BE2C (cell line): Measurements from ENCODE around the gene RND2. TPM values are rescaled to one million over a fixed set of nuclear protein-coding genes. Genes with fewer than 3 reads are reported as not detected.
"Not testable (repeated sequence)": the region's sequence is repeated elsewhere in the genome, so short reads cannot be mapped to it uniquely, and the experiment has no call there.

Source experiments
- DNase-seq: peaks from one replicate; pipeline ENCODE4 v3.0.0-alpha.2; 2020
- H3K27me3 ChIP-seq: fragments of 250-450 bp; sonication (Bioruptor Pico); 2 replicates; pipeline ENCODE4 v1.5.1; 2020; ENCODE audit warnings: mild to moderate bottlenecking
- H3K36me3 ChIP-seq: fragments of 250-450 bp; sonication (Bioruptor Pico); 2 replicates; pipeline ENCODE4 v1.5.1; 2020; ENCODE audit warnings: mild to moderate bottlenecking
- H3K4me1 ChIP-seq: fragments of 250-450 bp; sonication (Bioruptor Pico); 2 replicates; pipeline ENCODE4 v1.5.1; 2020
- H3K4me3 ChIP-seq: 2 replicates; pipeline ENCODE4 v1.5.1; 2011; ENCODE audit warnings: low read depth, low read length
- H3K9me3 ChIP-seq: fragments of 250-450 bp; sonication (Bioruptor Pico); 2 replicates; pipeline ENCODE4 v1.5.1; 2020
- polyA plus RNA-seq: library from polyadenylated mRNA; unstranded; fragments of >200 nt; gene quantifications from one replicate; pipeline ENCODE4 v1.2.1, GENCODE V29; 2012; ENCODE audit warnings: low read depth, missing spikeins; ENCODE audit not compliant: insufficient read length, insufficient read depth
- TF ChIP-seq, protein P1 (sequence below): IDR thresholded peaks from 2 replicates; pipeline ENCODE4 v1.5.1; 2012; ENCODE audit warnings: mild to moderate bottlenecking, low read depth, low read length

RND2 gene, protein sequence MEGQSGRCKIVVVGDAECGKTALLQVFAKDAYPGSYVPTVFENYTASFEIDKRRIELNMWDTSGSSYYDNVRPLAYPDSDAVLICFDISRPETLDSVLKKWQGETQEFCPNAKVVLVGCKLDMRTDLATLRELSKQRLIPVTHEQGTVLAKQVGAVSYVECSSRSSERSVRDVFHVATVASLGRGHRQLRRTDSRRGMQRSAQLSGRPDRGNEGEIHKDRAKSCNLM
- 7.4 TPM for polyA plus RNA-seq

- peak; percentile 96 for DNase-seq
- H3K4me1 ChIP-seq, result peaks cover 5% of the 10 kb centered on the region
- H3K36me3 ChIP-seq, result no peaks in the 10 kb centered on the region
- H3K9me3 ChIP-seq, result no peaks in the 10 kb centered on the region
- TF ChIP-seq, protein P1, sequence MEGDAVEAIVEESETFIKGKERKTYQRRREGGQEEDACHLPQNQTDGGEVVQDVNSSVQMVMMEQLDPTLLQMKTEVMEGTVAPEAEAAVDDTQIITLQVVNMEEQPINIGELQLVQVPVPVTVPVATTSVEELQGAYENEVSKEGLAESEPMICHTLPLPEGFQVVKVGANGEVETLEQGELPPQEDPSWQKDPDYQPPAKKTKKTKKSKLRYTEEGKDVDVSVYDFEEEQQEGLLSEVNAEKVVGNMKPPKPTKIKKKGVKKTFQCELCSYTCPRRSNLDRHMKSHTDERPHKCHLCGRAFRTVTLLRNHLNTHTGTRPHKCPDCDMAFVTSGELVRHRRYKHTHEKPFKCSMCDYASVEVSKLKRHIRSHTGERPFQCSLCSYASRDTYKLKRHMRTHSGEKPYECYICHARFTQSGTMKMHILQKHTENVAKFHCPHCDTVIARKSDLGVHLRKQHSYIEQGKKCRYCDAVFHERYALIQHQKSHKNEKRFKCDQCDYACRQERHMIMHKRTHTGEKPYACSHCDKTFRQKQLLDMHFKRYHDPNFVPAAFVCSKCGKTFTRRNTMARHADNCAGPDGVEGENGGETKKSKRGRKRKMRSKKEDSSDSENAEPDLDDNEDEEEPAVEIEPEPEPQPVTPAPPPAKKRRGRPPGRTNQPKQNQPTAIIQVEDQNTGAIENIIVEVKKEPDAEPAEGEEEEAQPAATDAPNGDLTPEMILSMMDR, result peak; percentile 87
- peak within 1 kb of the TSS; percentile 87 for H3K4me3 ChIP-seq
- no peaks in the 10 kb centered on the region for H3K27me3 ChIP-seq
These were observed at the start of gene RND2 for GRCh38 chr17:43024407-43025289. Gene RND2, plus strand, starts transcription at chr17:43025231. Its CDS starts 117 bp downstream, at chr17:43025348.

- H3K4me1 ChIP-seq, result peaks cover 5% of the 10 kb centered on the region; the same call in 1 of the 2 replicates
- H3K9me3 ChIP-seq, result no peaks in the 10 kb centered on the region
- H3K36me3 ChIP-seq, result no peaks in the 10 kb centered on the region
- TF ChIP-seq, protein P1, result no peak
- H3K27me3 ChIP-seq, result no peaks in the 10 kb centered on the region
- no peak for DNase-seq
- no peak overlapping the region for H3K4me3 ChIP-seq
These were observed 49.8 kb upstream of the RND2 start for GRCh38 chr17:42975265-42975664.

DNA sequence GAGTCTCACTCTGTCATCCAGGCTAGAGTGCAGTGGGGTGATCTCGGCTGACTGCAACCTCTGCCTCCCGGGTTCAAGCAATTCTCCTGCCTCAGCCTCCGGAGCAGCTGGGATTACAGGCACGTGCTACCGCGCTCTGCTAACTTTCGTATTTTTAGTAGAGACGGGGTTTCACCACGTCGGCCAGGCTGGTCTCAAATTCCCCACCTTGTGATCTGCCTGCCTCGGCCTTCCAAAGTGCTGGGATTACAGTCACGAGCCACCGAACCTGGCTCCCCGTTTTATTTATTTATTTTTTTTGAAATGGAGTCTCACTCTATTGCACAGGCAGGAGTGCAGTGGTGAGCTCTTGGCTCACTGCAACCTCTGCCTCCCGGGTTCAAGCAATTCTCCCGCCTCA lies 49.3 kb upstream of the RND2 start:
- H3K9me3 ChIP-seq, H3K36me3 ChIP-seq, H3K4me1 ChIP-seq, H3K27me3 ChIP-seq, H3K4me3 ChIP-seq, DNase-seq: not testable (repeated sequence)

DNA sequence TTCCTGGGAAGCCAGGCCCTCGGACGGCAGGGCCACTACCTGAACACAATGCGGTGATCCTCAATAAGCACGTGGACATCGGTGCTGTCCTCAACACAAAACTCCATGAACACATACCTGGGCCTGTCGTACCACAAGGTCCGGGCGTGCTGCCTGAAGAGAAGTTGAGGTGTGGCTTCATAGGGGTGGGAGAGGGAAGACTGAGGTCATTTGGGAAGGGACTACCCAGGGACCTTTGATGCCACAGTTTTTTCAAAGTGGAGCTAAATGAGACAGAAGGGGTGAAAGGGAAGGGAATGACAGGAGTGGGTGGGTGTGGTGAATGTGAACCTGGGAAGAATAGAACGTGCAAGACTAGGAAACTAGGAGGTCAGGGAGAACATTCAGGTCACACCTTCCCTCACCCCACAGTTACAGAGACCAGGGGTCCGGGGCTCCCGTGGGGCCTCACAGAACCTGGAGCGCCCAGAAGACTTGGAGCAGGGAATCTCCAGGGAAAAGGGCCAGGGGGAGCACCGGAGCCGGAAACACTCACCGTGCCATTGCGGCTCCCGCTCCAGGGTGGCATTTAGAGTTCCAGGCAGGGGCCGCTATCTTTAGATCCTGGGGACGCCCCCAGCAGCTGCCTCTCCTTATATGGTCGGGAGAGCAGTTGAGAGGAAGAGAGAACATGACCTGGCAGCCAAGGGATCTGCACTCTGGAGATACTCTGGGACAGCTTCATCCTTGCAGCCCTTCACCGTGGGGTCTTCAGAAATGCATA lies 45.3 kb upstream of the RND2 start, which contains the start of gene PTGES3L:
TSS of gene PTGES3L (minus strand) at position 570 of the 763 bp plus-strand sequence. CDS start at position 543, 27 bp downstream.
- Histone ChIP-seq H3K36me3 (no peaks in the 10 kb centered on the region; the same call in 1 of the 2 replicates), H3K9me3 (no peaks in the 10 kb centered on the region), H3K4me1 (peaks cover 5% of the 10 kb centered on the region; the same call in 1 of the 2 replicates), H3K27me3 (no peaks in the 10 kb centered on the region), H3K4me3 (peak within 1 kb of the TSS; percentile 92)
- TF ChIP-seq, protein P1, result no peak
- DNase-seq, result peak; percentile 89

- TF ChIP-seq, protein P1, result no peak
- peaks cover 5% of the 10 kb centered on the region; the same call in 1 of the 2 replicates for H3K4me1 ChIP-seq
- no peaks in the 10 kb centered on the region for H3K27me3 ChIP-seq
These were observed 44.7 kb upstream of the RND2 start, which contains the start of gene RUNDC1 for GRCh38 chr17:42980274-42980765. Gene RUNDC1, plus strand, starts transcription at chr17:42980565. Its CDS starts 12 bp downstream, at chr17:42980577.

More at GRCh38 chr17:42980274-42980765, 44.7 kb upstream of the RND2 start, which contains the start of gene RUNDC1:
- Histone ChIP-seq H3K9me3 (no peaks in the 10 kb centered on the region), H3K4me3 (peak within 1 kb of the TSS; percentile 92), H3K36me3 (peaks cover 5% of the 10 kb centered on the region)
- DNase-seq, result peak; percentile 96
